HG03342 (cell line): ENCODE data around the gene UBQLN3.

Source experiments
- ATAC-seq: cut with Tn5 transposase; IDR thresholded peaks from one replicate; pipeline ENCODE4 v1.9.1; 2021; ENCODE audit warnings: mild to moderate bottlenecking, moderate library complexity; ENCODE audit not compliant: unreplicated experiment

UBQLN3 gene

GRCh38 chr11:5507177-5507932 is 2.4 kb downstream of the UBQLN3 start:
- ATAC-seq = no peak

- no peak for ATAC-seq
These were observed 4.3 kb downstream of the UBQLN3 start for GRCh38 chr11:5505363-5506048.

GRCh38 chr11:5504403-5504921 is 5.3 kb downstream of the UBQLN3 start:
- ATAC-seq = no peak

GRCh38 chr11:5500393-5500801 is 9.4 kb downstream of the UBQLN3 start:
- ATAC-seq = no peak

GRCh38 chr11:5499671-5500070 is 10.1 kb downstream of the UBQLN3 start:
- ATAC-seq = no peak

GRCh38 chr11:5489576-5490357 is 20.0 kb downstream of the UBQLN3 start:
- no peak for ATAC-seq

- no peak for ATAC-seq
These were observed 20.9 kb downstream of the UBQLN3 start for GRCh38 chr11:5488798-5489399.

GRCh38 chr11:5488385-5488784 is 21.4 kb downstream of the UBQLN3 start, which contains the start of gene OR52D1:
TSS of gene OR52D1 (plus strand) at chr11:5488685. CDS start at chr11:5488707, 22 bp downstream.
- ATAC-seq = no peak

GRCh38 chr11:5486421-5486820 is 23.3 kb downstream of the UBQLN3 start:
- no peak for ATAC-seq

- ATAC-seq = no peak
These were observed 23.8 kb downstream of the UBQLN3 start for GRCh38 chr11:5486003-5486402.

- peak; percentile 94 for ATAC-seq
These were observed 33.5 kb downstream of the UBQLN3 start for GRCh38 chr11:5476186-5476819.

- ATAC-seq = no peak
These were observed 35.8 kb downstream of the UBQLN3 start for GRCh38 chr11:5473921-5474320.

GRCh38 chr11:5467527-5467926 is 42.2 kb downstream of the UBQLN3 start:
- no peak for ATAC-seq

- ATAC-seq = no peak
These were observed 48.7 kb downstream of the UBQLN3 start for GRCh38 chr11:5460983-5461621.
